H9 (cell line): ENCODE results near the gene MATN4. TPM values are rescaled to one million over a fixed set of nuclear protein-coding genes. Genes with fewer than 3 reads are reported as not detected.
"Not testable (repeated sequence)": the region's sequence is repeated elsewhere in the genome, so short reads cannot be mapped to it uniquely, and the experiment has no call there.

Source experiments
- DNase-seq: peaks from one replicate; pipeline ENCODE4 v3.0.0-alpha.2; 2017
- H2AFZ ChIP-seq: one replicate; pipeline ENCODE4 v1.6.1; 2013; ENCODE audit warnings: mild to moderate bottlenecking, low read length, control low read depth, moderate library complexity
- H2AK5ac ChIP-seq: 2 replicates; pipeline ENCODE4 v1.6.1; 2013; ENCODE audit warnings: low read length, control low read depth, mixed read lengths; ENCODE audit not compliant: insufficient read length
- H2BK120ac ChIP-seq: one replicate; pipeline ENCODE4 v1.6.1; 2013; ENCODE audit warnings: low read depth, mild to moderate bottlenecking, low read length, control low read depth, inconsistent platforms; ENCODE audit not compliant: poor library complexity, severe bottlenecking
- H2BK12ac ChIP-seq: 2 replicates; pipeline ENCODE4 v1.6.1; 2013; ENCODE audit warnings: low read length, control low read depth, mixed read lengths, low read depth; ENCODE audit not compliant: insufficient read length
- H2BK15ac ChIP-seq: 2 replicates; pipeline ENCODE4 v1.6.1; 2013; ENCODE audit warnings: low read depth, low read length, control low read depth
- H2BK20ac ChIP-seq: one replicate; pipeline ENCODE4 v1.6.1; 2013; ENCODE audit warnings: low read depth, mild to moderate bottlenecking, low read length, control low read depth, inconsistent platforms; ENCODE audit not compliant: poor library complexity, severe bottlenecking
- H2BK5ac ChIP-seq: 2 replicates; pipeline ENCODE4 v1.6.1; 2013; ENCODE audit warnings: low read length, control low read depth, mixed read lengths; ENCODE audit not compliant: insufficient read length
- H3K14ac ChIP-seq: 2 replicates; pipeline ENCODE4 v1.6.1; 2013; ENCODE audit warnings: low read length, control low read depth; ENCODE audit not compliant: insufficient read depth
- H3K18ac ChIP-seq: 2 replicates; pipeline ENCODE4 v1.6.1; 2013; ENCODE audit warnings: low read depth, mild to moderate bottlenecking, mixed read lengths, low read length, control low read depth; ENCODE audit not compliant: insufficient read length
- H3K23ac ChIP-seq: 2 replicates; pipeline ENCODE4 v1.6.1; 2013; ENCODE audit warnings: low read length, control low read depth, mixed read lengths, low read depth; ENCODE audit not compliant: insufficient read length
- H3K23me2 ChIP-seq: 2 replicates; pipeline ENCODE4 v1.6.1; 2013; ENCODE audit warnings: low read depth, mild to moderate bottlenecking, mixed read lengths, low read length, control low read depth; ENCODE audit not compliant: insufficient read length, poor library complexity, severe bottlenecking
- H3K27ac ChIP-seq: 2 replicates; pipeline ENCODE4 v1.5.1; 2013; ENCODE audit warnings: low read length, control low read depth, mixed read lengths, low read depth; ENCODE audit not compliant: insufficient read length
- H3K27me3 ChIP-seq: 2 replicates; pipeline ENCODE4 v1.6.1; 2013; ENCODE audit warnings: low read length, control low read depth, inconsistent platforms; ENCODE audit not compliant: insufficient read depth
- H3K4ac ChIP-seq: 2 replicates; pipeline ENCODE4 v1.6.1; 2013; ENCODE audit warnings: low read depth, mild to moderate bottlenecking, control low read depth, inconsistent platforms, low read length, moderate library complexity
- H3K4me1 ChIP-seq: 2 replicates; pipeline ENCODE4 v1.6.1; 2013; ENCODE audit warnings: low read length, control low read depth, inconsistent platforms; ENCODE audit not compliant: insufficient read depth
- H3K4me2 ChIP-seq: 2 replicates; pipeline ENCODE4 v1.6.1; 2013; ENCODE audit warnings: low read length, control low read depth, mixed read lengths; ENCODE audit not compliant: insufficient read length, insufficient read depth
- H3K56ac ChIP-seq: 2 replicates; pipeline ENCODE4 v1.6.1; 2013; ENCODE audit warnings: low read depth, mild to moderate bottlenecking, mixed read lengths, low read length, control low read depth; ENCODE audit not compliant: insufficient read length
- H3K79me1 ChIP-seq: 2 replicates; pipeline ENCODE4 v1.6.1; 2013; ENCODE audit warnings: low read depth, mild to moderate bottlenecking, moderate library complexity, low read length, control low read depth, inconsistent platforms; ENCODE audit not compliant: insufficient read depth, poor library complexity, severe bottlenecking
- H3K79me2 ChIP-seq: 2 replicates; pipeline ENCODE4 v1.6.1; 2013; ENCODE audit warnings: low read length, control low read depth, inconsistent platforms; ENCODE audit not compliant: insufficient read depth
- H3K9ac ChIP-seq: 2 replicates; pipeline ENCODE4 v1.6.1; 2013; ENCODE audit warnings: low read length, control low read depth, mixed read lengths; ENCODE audit not compliant: insufficient read length; ENCODE audit errors: extremely low read depth
- H3K9me3 ChIP-seq: one replicate; pipeline ENCODE4 v1.6.1; 2013; ENCODE audit warnings: low read depth, low read length, inconsistent platforms; ENCODE audit not compliant: control insufficient read depth
- H3T11ph ChIP-seq: one replicate; pipeline ENCODE4 v1.6.1; 2013; ENCODE audit warnings: mild to moderate bottlenecking, low read length, control low read depth, inconsistent platforms
- H4K20me1 ChIP-seq: one replicate; pipeline ENCODE4 v1.6.1; 2013; ENCODE audit not compliant: control insufficient read depth, insufficient read length, insufficient read depth
- H4K5ac ChIP-seq: 2 replicates; pipeline ENCODE4 v1.6.1; 2013; ENCODE audit warnings: low read depth, mild to moderate bottlenecking, mixed read lengths, low read length, control low read depth; ENCODE audit not compliant: insufficient read length
- H4K8ac ChIP-seq: replicated peaks from 2 replicates; pipeline ENCODE4 v1.6.1; 2013; ENCODE audit warnings: low read length, control low read depth, mixed read lengths, low read depth; ENCODE audit not compliant: insufficient read length
- H4K91ac ChIP-seq: 2 replicates; pipeline ENCODE4 v1.6.1; 2013; ENCODE audit warnings: low read depth, mild to moderate bottlenecking, moderate library complexity, mixed read lengths, low read length, control low read depth; ENCODE audit not compliant: insufficient read length
- H3K27ac Mint-ChIP-seq, 3 experiments: 2 replicates in 2 of 3; 3 replicates in 1 of 3; pipeline ENCODE4 v1.8.0; 2020 to 2021; ENCODE audit warnings: mixed read lengths in 3 of 3, mild to moderate bottlenecking in 1 of 3, moderate library complexity in 1 of 3
- H3K27me3 Mint-ChIP-seq: 2 replicates; pipeline ENCODE4 v1.8.0; 2021; ENCODE audit warnings: low read depth, mild to moderate bottlenecking, moderate library complexity, mixed read lengths
- H3K36me3 Mint-ChIP-seq, 3 experiments: 2 replicates in 2 of 3; 3 replicates in 1 of 3; pipeline ENCODE4 v1.8.0; 2020 to 2021; ENCODE audit warnings: low read depth in 3 of 3, mixed read lengths in 3 of 3; ENCODE audit not compliant: insufficient read depth in 1 of 3
- H3K4me1 Mint-ChIP-seq, 2 experiments: 2 replicates each; pipeline ENCODE4 v1.8.0; 2020; ENCODE audit warnings: mixed read lengths in 2 of 2
- H3K4me3 Mint-ChIP-seq, 2 experiments: 2 replicates in 1 of 2; 3 replicates in 1 of 2; pipeline ENCODE4 v1.8.0; 2020 to 2021; ENCODE audit warnings: mild to moderate bottlenecking in 2 of 2, mixed read lengths in 2 of 2, moderate library complexity in 1 of 2
- H3K9me3 Mint-ChIP-seq, 2 experiments: 2 replicates in 1 of 2; 3 replicates in 1 of 2; pipeline ENCODE4 v1.8.0; 2020; ENCODE audit warnings: mild to moderate bottlenecking in 2 of 2, mixed read lengths in 2 of 2, moderate library complexity in 1 of 2
- CTCF ChIP-seq: fragments of 200-600 bp; sonication (generic); conservative IDR thresholded peaks from 3 replicates; pipeline ENCODE4 v1.8.0; 2021; ENCODE audit warnings: antibody characterized with exemption, mild to moderate bottlenecking
- WGBS: extraction: QIAGEN DNeasy Blood & Tissue Kit; methylation state at CpG from one replicate; pipeline ENCODE4 v1.1.7; 2013; ENCODE audit warnings: missing lambda C conversion rate, low lambda C conversion rate, mixed read lengths; ENCODE audit not compliant: insufficient read length; ENCODE audit errors: extremely low coverage; 5-methylcytosine and 5-hydroxymethylcytosine counted together
- total RNA-seq: library from RNA; stranded (reverse); gene quantifications from 2 replicates; pipeline ENCODE4 v1.2.1, GENCODE V29; 2021

Gene MATN4
- total RNA-seq, 1 experiment from 2014 or later, result 0.11 TPM

- H4K20me1 ChIP-seq, result no peaks in the 10 kb centered on the region
- no peak overlapping the region for H2BK12ac ChIP-seq
- H3K9me3 ChIP-seq, result no peaks in the 10 kb centered on the region
- no peak overlapping the region for H2AFZ ChIP-seq
- WGBS, result 100% methylated on average over 1 of the region's 3 CpGs
- no peak overlapping the region for H3K18ac ChIP-seq
- peaks cover 2% of the 10 kb centered on the region for H3K23me2 ChIP-seq
- H3K23ac ChIP-seq, result no peak overlapping the region
- no peak overlapping the region for H2BK20ac ChIP-seq
- peaks cover 3% of the 10 kb centered on the region; the same call in 1 of the 2 replicates for H3K4me1 ChIP-seq
- no peak overlapping the region for H2AK5ac ChIP-seq
- no peak overlapping the region for H3T11ph ChIP-seq
- H3K14ac ChIP-seq, result no peak overlapping the region
- no peaks in the 10 kb centered on the region for H3K27me3 ChIP-seq
- H3K9ac ChIP-seq, result no peak overlapping the region
- Mint-ChIP-seq H3K27me3 (no peaks in the 10 kb centered on the region), H3K4me3 (no peak overlapping the region), H3K27ac (no peak overlapping the region), H3K36me3 (no peaks in the 10 kb centered on the region), H3K9me3 (no peaks in the 10 kb centered on the region), H3K4me1 (peaks cover 17 to 26% of the 10 kb centered on the region in 2 experiments)
- no peaks in the 10 kb centered on the region; the same call in 1 of the 2 replicates for H3K79me2 ChIP-seq
- H2BK120ac ChIP-seq, result no peak overlapping the region
- no peak for TF ChIP-seq CTCF
- H3K4ac ChIP-seq, result no peak overlapping the region
- H4K91ac ChIP-seq, result no peak overlapping the region
- H3K27ac ChIP-seq, result no peak overlapping the region
- H4K8ac ChIP-seq, result no peak overlapping the region
- no peak for DNase-seq
- H3K56ac ChIP-seq, result no peak overlapping the region
- no peaks in the 10 kb centered on the region for H3K79me1 ChIP-seq
- no peak overlapping the region for H3K4me2 ChIP-seq
- no peak overlapping the region for H4K5ac ChIP-seq
- H2BK5ac ChIP-seq, result no peak overlapping the region
- H2BK15ac ChIP-seq, result no peak overlapping the region
These were observed 44.6 kb upstream of the MATN4 start for GRCh38 chr20:45352729-45353128.

GRCh38 chr20:45350795-45351194 lies 42.7 kb upstream of the MATN4 start:
- not testable (repeated sequence) for H2AFZ ChIP-seq, DNase-seq, H3K27ac ChIP-seq, H4K20me1 ChIP-seq, H3T11ph ChIP-seq, H3K18ac ChIP-seq, H3K23ac ChIP-seq, H2BK120ac ChIP-seq, H3K27ac Mint-ChIP-seq, H4K5ac ChIP-seq, H3K4me2 ChIP-seq, H4K91ac ChIP-seq, H4K8ac ChIP-seq, H3K56ac ChIP-seq, H3K9me3 ChIP-seq, H2BK5ac ChIP-seq, H3K9me3 Mint-ChIP-seq, H2BK12ac ChIP-seq, H3K79me1 ChIP-seq, H3K27me3 ChIP-seq, H2BK15ac ChIP-seq, H3K36me3 Mint-ChIP-seq, H3K27me3 Mint-ChIP-seq, H2BK20ac ChIP-seq, H3K79me2 ChIP-seq, H3K14ac ChIP-seq, H3K9ac ChIP-seq, H2AK5ac ChIP-seq, H3K23me2 ChIP-seq, H3K4me3 Mint-ChIP-seq, H3K4ac ChIP-seq
- peaks cover 10% of the 10 kb centered on the region; the same call in 1 of the 2 replicates for H3K4me1 ChIP-seq
- 100% methylated on average over 1 of the region's 10 CpGs for WGBS
- peaks cover 35 to 45% of the 10 kb centered on the region in 2 experiments for H3K4me1 Mint-ChIP-seq
